Tongue (tissue), 2 donors: ENCODE results near the gene TSPAN32. TPM values are rescaled to one million over a fixed set of nuclear protein-coding genes. Genes with fewer than 3 reads are reported as not detected.

Source experiments
- DNase-seq: peaks from one replicate; pipeline ENCODE4 v3.0.0-alpha.2; 2015
- total RNA-seq: library from RNA; depleted of rRNA; stranded (reverse); fragments of >200 nt; gene quantifications from one replicate; pipeline ENCODE4 v1.2.3, GENCODE V29; 2014

TSPAN32 gene, protein sequence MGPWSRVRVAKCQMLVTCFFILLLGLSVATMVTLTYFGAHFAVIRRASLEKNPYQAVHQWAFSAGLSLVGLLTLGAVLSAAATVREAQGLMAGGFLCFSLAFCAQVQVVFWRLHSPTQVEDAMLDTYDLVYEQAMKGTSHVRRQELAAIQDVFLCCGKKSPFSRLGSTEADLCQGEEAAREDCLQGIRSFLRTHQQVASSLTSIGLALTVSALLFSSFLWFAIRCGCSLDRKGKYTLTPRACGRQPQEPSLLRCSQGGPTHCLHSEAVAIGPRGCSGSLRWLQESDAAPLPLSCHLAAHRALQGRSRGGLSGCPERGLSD
- total RNA-seq: 2.1 TPM

GRCh38 chr11:2301631-2302305 is at the start of gene TSPAN32, which contains the start of gene C11orf21:
TSS of gene TSPAN32 (plus strand) at chr11:2302013. CDS start at chr11:2302150, 137 bp downstream.
TSS of gene C11orf21 (minus strand) at chr11:2301918. CDS start at chr11:2301808, 110 bp downstream.
- no peak for DNase-seq

DNA sequence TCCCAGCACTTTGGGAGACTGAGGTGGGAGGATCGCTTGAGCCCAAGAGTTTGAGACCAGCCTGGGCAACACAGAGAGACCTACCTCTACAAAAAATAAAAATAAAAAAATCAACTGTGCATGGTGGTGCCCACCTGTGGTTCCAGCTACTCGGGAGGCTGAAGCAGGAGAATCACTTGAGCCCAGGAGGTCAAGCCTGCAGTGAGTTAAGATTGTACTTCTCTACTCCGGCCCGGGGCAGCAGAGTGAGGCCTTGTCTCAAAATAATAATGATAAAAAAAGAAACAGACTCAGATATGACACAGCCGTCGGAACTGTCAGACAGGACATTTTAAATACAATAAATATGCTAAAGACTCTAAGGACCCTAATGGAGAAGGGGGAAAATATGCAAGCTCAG is 49.8 kb upstream of the TSPAN32 start:
- DNase-seq: no peak

DNA sequence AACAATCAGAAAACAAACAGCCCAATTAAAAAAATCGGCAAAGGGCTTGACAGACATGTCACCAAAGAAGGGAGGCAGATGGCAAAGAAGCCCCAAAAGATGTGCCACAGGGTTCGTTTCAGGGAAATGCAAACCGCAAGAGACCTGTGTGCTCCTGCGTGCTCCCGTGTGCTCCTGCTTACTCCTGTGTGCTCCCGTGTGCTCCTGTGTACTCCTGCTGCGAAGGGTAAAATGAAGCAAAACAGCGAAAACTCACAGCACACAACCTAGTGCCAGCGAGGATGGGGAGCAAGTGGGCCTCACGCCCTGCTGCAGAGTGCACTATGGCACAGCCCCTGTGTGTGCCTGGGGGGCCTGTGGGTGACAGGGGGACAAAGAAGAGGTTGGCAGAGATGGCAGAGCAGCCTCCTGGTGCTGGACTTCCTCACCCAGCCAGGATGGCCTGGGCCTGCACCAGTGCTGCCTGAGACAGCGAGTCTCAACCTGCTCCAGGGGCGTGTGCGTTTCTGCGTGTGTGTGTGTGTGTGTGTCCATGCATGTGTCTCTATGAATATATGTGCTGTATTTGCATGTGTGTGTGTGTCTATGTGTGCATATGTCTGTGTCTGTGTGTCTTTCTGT is 45.4 kb upstream of the TSPAN32 start:
- DNase-seq: peak; percentile 36

- DNase-seq: peak; percentile 51
These were observed 44.7 kb upstream of the TSPAN32 start for GRCh38 chr11:2256951-2257700.

DNA sequence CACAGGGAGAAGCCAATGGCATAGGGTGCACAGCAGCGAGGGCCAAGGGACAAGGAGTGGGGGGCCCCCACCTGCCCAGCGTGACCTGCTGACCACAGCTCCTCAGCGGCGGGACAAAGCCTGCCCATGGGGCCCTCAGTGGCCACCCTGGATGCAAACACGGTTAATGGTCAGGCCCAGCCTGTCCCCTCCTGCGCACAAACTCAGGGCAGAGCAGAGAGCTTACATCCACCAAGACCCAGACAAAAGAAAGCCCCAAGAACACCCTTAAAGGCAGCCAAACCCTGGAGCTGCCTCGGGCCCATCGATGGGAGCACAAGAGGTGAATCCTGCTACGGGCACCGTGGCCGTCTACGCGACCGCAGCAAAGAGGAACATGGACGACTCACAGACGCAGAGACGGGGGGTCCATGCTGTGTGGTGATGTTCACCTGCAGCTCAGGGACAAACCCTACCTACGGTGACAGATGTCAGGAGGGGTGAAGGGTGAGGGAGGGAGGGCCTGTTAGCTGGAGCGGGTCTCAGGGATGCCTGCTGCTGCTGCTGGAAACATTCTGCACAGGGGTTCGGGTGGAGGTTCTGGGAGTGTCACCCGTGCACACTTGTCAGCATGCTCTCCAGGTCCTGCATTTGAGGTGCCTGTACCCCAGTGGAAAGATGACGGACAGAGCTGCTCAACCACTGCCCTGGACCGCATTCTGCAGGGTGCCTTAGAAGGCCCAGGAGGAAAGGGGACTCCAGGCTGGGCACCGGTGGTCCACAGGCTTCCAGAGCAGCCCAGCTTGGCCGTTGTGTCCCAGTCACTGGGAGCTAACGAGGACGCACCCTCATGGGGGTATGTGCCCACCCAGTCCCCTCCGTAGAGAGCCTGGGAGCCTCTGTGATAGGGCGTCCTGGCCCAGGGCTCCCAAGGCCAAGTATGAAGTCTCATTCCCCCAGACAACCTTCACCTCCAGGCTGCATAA is 43.0 kb upstream of the TSPAN32 start:
- DNase-seq: no peak

DNA sequence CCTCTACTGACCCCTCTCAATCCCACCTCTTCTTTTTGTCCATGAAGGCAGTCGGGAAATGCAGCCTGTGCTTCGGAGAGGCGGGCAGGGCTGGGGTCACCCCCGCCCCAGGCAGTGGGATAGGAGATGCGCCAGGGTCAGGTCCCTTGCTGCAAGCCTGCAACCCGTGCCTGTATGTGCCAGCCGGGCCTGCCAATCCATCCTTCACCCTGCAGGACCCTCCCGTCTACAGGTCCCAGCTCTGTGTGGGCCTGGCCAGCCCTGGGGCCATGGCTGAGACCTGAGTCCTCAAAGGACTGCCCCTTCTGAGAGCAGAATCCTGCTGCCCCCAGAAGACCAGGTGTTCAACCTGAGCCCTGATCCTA is 42.4 kb upstream of the TSPAN32 start:
- DNase-seq: no peak

- DNase-seq: no peak
These were observed 41.8 kb upstream of the TSPAN32 start for GRCh38 chr11:2259897-2260451.

DNA sequence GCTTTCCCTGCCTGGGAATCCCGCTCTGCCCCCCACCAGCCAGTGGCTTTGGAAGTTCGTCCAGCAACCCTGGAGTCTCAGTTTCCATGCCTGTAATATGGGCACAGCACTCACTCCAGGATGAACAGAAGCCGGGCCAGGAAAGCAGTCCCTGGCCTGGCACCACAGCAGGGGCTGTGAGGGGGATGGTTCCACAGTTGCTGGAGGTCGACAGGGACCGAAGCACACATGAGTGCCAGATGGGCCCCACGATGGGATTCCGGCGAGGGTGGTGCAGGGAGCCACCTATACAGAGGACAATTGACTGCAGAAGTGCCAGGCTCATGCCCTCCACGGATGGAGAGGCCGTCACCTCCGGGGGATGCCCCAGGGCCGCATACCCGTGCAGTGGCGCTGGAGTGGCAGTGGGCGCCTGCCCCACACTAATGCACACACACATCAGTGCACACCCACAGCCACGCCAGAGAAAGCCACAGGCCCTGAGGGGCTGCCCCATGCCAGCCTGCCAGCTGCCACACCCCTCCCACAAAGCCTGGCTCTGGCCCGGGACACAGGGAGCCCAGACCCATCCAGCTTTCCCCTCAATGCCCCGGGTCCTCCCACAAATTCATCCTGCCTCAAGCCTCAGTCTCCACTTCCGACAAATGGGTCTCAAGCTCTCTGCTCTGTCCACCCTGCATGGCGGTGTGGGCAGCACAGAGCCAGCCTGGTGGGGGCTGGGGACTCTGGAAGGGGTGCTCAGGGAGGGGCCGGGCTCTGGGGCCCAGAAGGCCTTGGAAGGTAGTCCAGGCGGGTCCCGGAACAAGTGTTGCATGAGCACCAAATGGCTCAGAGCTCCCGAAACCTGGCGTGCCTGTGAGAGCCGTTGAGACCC is 41.1 kb upstream of the TSPAN32 start:
- DNase-seq: no peak

DNA sequence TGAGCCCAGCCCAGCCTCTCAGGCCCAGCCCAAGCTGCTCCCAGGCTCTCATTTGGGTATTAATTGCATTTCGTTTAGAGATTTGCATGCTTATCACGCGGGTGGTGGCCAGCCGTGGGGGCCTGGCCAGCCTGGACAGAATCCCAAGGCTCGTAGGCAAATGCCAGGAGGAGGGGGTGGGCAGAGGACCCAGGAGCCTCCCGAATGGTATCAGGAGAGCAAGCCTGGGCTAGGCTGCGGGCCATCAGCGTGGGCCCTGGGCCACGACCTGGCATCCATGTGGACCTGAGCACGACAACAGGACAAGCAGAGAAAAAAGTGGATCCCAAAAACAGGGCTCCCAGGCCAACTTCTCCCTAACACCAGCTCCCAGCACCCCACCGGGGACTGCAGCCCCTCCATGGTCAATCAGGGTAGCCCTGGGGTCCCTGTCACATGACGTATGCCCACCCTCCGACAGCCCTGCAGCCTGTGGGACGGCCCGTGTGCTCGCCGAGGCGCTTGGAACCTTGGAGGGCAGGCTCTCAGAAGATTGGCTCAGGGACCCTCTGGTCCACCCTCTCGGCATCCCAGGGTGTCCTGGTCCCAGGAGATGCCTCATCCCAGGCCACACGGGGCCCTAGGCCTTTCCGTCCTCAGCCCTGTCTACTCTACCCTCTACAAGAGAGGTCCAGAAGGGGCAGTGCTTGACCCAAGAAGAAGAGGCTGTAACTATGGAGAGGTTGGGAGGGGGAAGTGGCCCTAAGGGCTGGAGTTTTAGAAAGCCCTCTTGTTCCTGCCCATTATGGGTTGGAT is 40.2 kb upstream of the TSPAN32 start:
- no peak for DNase-seq

DNA sequence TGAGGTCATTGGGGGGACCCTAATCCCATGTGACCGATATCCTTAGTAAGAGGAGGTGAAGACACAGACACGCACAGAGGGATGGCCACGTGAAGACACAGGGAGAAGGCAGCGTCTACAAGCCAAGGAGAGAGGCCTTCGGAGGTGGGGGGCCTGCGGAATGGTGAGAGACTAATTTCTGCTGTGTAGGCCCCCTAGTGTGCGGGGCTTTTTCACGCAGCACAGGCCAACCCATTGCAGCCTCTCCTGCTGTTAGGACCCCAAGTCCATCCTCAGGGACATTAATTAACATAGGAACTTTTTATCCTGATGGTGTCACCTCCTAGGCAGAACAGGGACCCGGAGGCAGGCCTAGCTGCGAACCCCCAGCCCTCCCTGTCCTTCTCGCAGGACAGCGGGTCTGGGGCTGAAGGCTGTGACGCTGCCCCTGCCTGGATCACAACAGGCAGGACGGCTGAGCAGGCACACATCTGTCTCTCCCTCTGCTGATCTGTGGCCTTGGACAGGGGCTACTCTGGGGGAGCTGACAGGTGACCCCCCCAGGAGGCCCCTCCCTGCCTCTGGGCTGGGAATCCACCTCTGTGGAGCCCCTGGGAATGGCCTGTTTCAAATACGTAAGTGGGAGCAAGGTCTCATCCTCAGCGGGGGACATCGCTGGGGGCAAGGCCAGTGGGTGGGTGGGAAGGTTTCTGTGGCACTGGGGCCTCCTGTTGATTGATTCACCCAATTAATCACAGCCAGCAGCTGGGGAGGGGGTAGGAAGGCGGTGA is 39.3 kb upstream of the TSPAN32 start:
- no peak for DNase-seq

DNA sequence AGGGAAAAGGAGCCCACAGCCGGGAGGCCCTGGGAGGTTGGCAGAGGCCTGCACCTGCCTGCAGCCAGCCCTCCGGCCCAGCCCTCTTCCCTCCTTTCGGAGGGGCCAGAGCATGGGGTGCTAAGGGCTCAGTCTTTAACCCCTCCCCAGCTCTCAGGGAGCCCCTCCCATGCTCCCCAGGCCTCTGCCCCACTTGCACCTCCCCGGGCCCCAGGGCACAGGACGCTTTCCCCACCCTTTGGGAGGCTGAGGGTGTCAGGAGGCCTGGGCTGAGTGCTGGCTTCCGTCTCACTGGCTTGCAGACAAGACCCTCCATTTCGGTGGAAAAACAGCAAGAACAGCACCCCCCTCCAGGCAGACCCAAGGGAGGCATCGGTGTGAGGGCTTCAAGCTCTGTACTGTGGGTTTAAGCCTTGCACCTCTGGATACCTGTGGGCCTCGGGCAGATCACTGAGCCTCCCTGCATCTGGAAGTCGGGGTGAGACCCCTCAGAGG is 38.7 kb upstream of the TSPAN32 start:
- DNase-seq: no peak

DNA sequence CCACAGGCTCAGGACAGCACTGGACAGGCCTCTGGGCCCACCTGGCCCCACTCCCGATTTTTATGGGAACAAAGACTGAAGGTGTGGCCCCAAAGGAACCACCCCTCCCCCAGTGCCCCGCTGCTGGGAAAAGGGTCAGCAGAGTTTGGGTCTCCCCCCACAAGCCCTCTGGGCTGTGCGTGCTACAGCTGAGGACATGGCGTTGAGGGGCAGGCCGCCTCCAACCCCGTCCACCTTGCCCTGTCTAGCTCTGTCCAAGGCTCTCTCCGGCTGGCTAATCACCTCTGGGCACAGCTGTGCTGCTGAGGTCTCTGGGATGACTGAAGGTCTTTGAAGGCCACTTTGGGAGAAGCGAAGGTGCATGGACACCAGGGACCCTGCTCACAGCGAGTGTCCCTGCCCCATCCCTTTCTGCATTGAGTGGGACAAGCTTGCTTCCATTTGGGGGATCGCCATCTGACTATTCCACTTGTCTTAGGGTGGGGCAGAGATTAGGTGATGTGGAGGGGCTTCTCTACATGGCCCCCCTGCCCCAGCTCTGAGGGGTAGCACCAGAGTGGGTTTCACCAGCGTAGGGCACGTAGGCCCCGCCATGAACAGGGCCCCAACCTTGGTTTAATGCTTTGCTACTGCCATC is 38.0 kb upstream of the TSPAN32 start:
- DNase-seq: no peak

DNA sequence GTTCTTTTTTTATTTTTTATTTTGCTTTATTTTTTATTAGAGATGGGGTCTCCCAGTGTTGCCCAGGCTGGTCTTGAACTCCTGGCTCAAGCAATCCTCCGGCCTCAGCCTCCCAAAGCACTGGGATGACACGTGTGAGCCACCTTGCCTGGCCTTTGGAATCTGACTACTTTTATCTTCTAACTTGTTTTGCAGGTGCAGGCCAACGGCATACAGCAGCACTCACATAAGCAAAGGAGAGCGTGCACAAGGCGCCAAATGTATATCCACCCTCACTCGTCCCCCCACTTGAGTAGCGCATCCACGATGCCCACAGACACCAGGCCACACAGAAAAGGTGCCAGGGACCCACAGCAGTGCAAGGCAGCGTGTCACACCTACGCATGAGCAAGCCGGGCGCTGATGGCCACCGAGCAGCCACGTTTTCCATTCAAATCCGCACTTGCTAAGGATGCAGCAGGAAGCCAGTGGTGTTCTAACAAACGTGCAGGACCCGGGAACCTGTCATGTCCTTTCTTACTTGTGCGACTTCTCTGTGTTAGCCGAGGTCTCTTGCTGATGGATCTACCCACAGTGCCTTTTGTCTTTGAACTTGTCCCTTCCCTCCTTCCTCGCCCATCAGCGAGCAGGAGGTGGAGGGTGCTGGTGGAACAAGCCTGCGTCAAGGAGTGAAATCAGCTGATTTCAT is 37.3 kb upstream of the TSPAN32 start:
- no peak for DNase-seq

GRCh38 chr11:2265396-2265795 is 36.4 kb upstream of the TSPAN32 start:
- no peak for DNase-seq

DNA sequence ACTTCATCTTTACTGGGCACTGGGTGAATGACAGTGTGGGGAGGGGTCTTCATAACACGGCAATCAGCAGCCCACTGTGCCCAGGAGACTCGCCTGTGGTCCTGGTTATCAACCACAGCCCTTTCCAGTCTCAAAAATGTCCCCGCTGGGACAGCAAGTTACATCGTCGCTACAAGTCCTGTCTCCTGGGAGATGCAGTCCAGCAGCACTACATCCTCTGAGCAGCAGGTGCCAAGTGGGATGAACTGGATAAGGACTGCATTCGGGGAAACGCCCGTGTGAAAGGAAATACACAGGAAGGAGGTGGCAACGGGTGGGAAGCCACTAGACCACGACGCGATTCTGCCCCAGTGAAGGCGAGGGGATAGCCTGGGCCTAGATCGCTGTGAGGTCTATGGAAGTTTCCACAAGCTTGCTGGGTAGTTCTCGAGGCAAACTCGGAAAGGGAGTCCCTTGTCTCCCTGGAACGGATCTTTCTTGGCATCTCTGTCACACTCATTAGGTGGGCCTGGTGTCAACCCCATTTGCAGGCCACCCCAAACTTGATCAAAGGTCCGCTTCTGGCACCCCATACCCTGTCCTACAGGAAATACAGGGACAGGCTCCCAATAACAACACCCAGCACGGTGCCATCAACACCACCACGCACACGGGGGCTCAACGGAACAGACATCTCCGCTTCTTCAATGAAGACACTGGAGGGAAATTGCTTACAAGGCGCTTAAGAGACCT is 35.8 kb upstream of the TSPAN32 start:
- DNase-seq: no peak

DNA sequence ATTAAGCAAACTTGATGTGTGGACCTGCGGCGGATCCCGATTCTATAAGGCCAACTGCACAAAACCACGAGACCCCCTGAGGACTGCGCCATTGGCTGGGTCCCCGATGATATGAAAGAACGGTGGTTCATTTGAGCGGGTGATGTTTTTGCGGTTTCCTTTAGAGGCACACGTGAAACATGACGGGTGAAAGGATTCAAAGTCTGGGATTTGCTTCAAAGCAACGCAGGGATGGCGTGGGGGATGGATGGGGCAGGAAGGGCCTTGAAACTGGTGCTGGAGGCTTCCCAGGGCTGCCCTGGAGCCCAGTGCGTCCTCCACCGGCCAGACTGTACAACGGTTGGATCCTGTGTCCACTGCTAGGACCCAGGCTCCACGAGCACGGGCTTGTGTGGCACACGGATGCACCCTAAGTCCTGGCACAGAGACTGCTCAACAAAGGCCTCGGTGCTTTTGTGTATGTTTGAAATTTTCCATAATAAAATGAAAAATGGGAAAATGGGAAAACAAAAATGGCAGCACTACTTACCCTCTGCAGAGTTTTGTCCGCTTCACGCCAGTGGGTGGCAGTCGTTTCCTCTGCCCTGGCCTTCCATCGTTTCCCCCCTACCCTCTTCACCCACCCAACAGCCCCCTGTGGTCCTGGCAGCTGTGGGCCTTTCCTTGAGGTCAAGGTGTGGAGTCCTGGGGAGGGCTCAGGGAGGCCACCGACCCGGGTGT is 35.1 kb upstream of the TSPAN32 start:
- DNase-seq: no peak
